Left renal cortex interstitium (tissue), 4 donors: ENCODE measurements around the gene ADARB2. TPM values are rescaled to one million over a fixed set of nuclear protein-coding genes. Genes with fewer than 3 reads are reported as not detected.
"Not testable (repeated sequence)": the region's sequence is repeated elsewhere in the genome, so short reads cannot be mapped to it uniquely, and the experiment has no call there.

Source experiments
- DNase-seq, 4 donors: peaks; one replicate each; pipeline ENCODE4 v3.0.0-alpha.2; 2013; ENCODE audit warnings: low read depth in 4 of 4, low spot score in 2 of 4, missing footprints in 1 of 4
- polyA plus RNA-seq, 4 donors: library from polyadenylated mRNA; unstranded; fragments of 120-200 nt; gene quantifications; one replicate each; pipeline ENCODE4 v1.2.1, GENCODE V29; 2013; ENCODE audit not compliant: insufficient read length in 4 of 4

The ADARB2 gene
- polyA plus RNA-seq, 4 donors, result 1.2 to 2.0 (median 1.3) TPM

- no peak for DNase-seq
Measured at GRCh38 chr10:1419796-1420610, 317.3 kb downstream of the ADARB2 start.

GRCh38 chr10:1418031-1418550 lies 319.2 kb downstream of the ADARB2 start:
- DNase-seq, result no peak

DNA sequence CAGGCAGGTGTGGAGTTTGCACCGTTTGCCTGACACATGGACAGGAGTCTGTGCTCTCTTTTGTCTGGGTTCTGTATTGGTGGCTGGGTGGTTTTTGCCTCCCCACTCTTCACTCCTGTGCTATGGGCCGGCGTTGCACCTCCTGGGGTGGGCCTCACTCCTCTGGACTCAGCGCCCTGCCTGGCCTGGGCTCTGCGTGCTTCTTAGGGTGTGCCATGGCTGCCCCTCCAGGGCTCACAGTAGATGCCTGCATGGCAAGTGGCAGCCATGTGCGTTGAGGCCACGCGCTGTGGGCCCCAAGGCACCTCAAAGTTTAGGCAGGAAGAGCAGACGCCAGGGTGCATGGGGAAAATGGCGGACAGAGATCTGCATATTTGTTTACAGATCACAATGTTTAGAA lies 319.8 kb downstream of the ADARB2 start:
- no peak for DNase-seq

DNA sequence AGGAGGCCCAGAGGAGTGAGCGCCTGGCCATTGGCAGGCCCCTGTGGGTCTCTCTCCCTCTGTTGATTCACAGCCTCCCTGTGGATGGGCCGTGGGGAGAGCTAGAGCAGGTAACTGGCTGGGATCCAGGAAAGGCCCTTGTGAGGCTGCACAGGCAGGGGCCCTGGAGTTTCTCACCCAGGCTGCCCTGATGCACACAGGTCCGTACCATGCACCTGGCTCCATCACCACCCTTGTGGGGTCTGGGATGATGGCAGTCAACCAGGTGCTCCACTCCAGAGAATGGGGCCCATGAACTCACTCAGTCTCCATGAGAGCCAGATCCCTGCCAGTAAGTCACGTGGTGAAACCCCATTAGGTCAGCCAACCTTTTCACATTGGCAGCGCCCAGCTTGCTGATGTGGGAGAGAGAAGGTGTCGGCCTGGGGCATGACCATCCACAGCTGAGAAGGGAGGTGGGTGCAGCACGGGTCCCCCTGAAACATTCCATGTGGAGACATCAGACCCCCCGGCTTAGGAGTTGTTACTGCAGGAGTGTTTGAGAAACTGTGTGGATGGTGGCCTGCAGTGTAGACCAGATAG lies 320.8 kb downstream of the ADARB2 start:
- DNase-seq, result no peak

- DNase-seq, result no peak
Measured at GRCh38 chr10:1414893-1415292, 322.4 kb downstream of the ADARB2 start.

GRCh38 chr10:1414346-1414745 lies 323.0 kb downstream of the ADARB2 start:
- DNase-seq, result not testable (repeated sequence)

DNA sequence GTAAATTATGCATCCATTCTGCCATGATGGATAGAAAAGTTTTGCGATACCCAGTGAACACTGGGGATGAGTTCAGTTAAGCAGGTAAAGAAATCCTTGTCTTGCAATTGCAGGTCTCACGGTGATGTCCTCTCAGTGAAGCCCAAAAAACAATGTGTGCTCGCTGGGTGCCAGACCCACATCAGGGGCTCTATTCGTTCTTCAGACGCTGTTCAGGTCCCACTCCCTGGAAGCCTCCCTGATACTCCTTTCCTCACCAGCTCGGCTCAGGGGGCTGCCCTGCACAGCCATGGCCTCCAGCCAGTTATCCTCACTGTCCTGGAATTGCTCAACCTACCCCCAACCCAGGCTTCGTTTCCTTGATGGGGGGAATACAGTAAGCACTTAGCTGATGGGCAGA lies 323.5 kb downstream of the ADARB2 start:
- DNase-seq, result no peak

DNA sequence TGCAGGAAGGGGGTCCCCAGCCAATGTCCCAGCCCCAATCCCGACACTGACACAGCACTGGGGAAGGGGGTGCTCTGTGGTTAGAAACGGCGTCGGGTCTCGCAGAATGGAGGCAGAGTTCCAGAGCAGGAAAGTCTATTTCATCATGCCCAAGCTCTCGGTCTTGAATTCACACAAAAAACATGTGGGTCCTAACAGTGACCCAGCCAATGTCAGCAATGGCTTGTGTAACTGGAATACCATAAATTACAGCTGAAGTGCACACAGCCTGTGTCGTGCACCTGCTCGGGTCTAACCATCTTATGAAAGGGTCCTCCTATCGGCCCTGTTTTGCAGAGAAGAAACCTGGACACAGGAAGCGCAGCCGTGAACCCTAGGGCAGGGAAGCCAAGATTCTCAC lies 324.1 kb downstream of the ADARB2 start:
- no peak for DNase-seq

DNA sequence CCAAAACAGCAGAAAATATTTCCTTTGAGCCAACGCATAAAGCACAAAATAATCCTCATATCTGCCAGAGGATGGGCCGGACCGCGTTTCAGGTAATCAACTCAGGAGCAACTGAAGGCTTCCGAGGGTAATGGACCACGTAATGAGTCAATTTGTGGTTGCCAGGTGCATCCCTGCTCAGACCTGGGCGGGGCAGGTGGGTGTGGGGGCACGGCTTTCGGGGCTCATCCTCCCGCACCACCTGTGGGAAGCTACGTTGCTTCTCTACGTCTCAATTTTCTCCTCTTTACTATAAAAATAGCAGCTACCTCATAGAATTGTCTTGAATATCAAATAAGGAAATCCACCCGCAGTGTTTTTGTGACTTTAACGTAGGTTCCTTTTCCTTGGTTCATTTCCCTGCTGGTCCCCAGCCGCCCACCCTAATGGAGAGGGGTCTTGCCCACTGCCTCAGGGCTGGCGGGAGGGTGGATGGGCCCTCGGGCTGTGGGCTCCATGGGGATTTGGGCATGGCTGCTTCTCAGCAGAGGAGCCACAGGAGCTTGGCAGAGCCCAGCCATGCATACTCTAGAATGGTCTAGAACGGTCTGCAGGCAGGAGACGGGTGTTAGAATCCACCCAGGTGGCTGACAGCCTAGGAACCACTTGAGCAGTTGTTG lies 324.7 kb downstream of the ADARB2 start:
- no peak for DNase-seq

DNA sequence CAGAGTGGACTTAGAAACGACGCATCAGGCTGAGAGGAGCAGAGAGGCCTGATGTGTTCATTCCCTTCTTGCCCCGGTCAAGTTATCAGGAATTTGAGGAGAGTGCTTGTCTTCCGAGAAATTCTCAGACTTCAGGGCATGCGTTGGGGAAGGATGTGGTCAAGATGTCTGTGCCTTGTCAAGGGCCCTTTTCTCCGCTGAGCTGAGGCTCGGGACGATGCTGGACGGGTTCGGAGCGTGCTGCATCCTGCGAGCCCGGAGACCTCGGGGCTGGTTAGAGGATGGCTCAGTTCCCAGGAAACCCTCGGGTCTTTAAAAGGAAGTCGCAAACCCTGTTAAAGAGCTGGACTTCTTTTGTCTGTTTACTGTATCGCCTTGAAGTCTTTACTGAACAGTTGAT lies 325.4 kb downstream of the ADARB2 start:
- DNase-seq, result no peak

- no peak for DNase-seq
Measured at GRCh38 chr10:1411451-1411850, 325.9 kb downstream of the ADARB2 start.

- no peak for DNase-seq
Measured at GRCh38 chr10:1410469-1411395, 326.6 kb downstream of the ADARB2 start.

DNA sequence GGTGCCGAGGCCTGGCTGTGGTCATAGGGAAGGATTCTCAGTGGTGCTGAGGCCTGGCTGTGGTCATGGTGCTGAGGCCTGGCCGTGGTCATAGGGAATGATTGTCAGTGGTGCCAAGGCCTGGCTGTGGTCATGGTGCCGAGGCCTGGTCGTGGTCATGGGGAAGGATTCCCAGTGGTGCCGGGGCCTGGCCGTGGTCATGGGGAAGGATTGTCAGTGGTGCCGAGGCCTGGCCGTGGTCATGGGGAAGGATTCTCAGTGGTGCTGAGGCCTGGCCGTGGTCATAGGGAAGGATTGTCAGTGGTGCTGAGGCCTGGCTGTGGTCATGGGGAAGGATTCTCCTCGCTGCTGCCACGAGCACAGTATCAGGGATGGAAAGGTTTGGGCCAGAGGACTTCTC lies 327.3 kb downstream of the ADARB2 start:
- no peak for DNase-seq

- DNase-seq, result no peak
Measured at GRCh38 chr10:1409392-1409791, 327.9 kb downstream of the ADARB2 start.

GRCh38 chr10:1408651-1409367 lies 328.5 kb downstream of the ADARB2 start:
- DNase-seq, result no peak

DNA sequence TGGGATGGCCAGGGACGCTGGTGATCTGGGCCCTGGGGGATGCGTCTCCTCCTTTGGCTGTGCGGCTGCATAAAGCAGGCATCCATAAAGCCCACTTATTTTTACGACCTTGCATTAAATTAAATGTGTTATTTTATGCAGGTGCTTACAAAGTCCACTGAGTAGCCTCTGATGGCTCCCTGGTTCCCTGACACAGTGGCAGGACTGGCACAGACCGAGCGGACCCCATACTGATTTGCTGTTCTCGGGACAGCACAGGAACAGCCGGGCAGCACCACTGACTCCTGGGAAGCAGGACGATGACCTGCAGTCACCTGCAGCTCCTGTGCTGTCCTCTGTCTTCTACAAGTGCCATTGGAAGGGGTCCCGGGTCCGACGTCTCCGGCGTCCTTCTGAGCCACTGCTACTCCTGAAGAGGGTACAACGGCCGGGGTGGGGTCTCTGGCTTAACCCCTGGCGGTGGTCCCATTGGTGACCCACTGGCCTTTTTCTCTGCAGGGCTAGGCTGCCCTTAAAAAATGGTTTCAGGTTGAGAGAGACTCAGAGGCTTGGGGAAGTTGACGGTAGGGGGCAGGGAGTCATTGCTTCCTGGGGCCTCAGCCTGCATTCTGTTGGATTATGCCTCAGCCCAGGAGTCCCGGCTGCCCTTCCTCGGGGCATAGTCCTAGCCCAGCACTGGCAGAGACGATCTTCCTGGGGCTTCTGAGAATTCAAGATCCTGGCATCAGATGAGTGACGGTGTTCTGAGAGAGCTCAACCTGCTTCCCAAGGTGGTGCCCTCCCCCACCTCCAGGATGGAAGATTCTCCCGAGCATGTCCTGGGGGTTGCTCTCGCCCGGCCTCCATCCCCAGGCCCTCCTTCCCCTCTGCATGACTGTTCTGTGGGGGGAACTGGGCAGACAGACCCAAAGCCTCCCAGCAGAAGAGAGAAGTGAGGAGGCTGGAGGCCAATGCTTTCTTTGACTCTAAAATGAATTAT lies 330.1 kb downstream of the ADARB2 start:
- no peak for DNase-seq

DNA sequence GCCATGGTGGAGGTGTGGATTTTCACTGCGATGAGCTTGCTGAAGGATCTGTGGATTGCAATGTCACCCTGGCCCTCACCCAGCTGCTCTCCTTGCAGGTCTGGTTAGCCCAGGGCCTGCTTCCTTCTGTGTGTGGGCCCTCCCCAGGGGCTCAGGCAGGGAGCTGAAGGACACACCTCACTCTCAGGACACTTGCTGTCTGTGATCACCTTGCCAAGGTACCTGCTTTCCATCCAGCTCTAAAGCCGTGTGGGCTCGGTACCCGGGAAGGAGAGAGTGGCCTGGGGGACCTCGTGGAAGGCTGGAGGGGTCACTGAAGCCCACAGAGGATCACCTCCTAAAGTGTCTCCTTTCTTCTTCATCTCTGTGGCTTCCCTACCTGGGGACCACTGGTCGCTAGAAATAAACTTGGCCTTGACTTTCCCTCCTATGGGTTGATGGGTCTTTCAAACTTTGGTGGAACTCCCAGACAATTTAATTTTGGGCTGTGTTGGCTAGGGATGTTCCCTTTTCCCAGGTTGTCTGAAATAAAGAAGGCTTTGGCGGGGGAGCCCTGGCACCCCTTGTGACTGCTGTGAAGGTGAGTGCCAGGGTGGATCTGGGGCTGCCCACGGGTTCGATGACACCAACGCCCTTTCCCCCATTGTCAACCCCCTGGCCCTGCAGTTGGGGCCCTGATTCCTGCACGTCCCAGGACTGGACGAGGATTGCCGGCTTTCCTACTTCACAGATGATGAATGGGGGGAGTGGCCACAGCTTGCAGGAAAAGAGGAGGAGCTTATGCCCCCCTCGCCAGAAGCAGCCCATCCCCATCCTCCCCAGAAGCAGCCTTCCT lies 331.0 kb downstream of the ADARB2 start:
- DNase-seq, result no peak
